ENCODE results near the gene PDGFC.

The PDGFC gene

GRCh38 chr4:156886481-156886880, 85.1 kb downstream of the PDGFC start:
- no peaks in the 10 kb centered on the region for H4K20me1 ChIP-seq (ENCODE audit: insufficient read depth, low read length)
- no peak for DNase-seq
- H3K4me2 ChIP-seq (ENCODE audit: insufficient read depth, low read length), result no peak overlapping the region
- H3K4me3 ChIP-seq (ENCODE audit: low read depth in 1 of 2, low read length in 2 of 2), result no peak overlapping the region
- ATAC-seq (ENCODE audit: insufficient read depth, low read depth), result no peak
- no peaks in the 10 kb centered on the region for H3K27me3 ChIP-seq (ENCODE audit: insufficient read depth, low read length, poor library complexity)
- no peaks in the 10 kb centered on the region for H3K36me3 ChIP-seq (ENCODE audit: insufficient read depth, low read length)
- H3K79me2 ChIP-seq (ENCODE audit: insufficient read depth, low read length), result no peaks in the 10 kb centered on the region
- H3K4me1 ChIP-seq (ENCODE audit: insufficient read depth, low read length), result no peaks in the 10 kb centered on the region
- no peak overlapping the region for H3K9ac ChIP-seq (ENCODE audit: low read depth, low read length)
- no peak overlapping the region for H2AFZ ChIP-seq (ENCODE audit: low read depth, low read length)
- TF ChIP-seq CTCF (IDR thresholded peaks at IDR 0.05; ENCODE audit: borderline replicate concordance, extremely low read depth, low read length, poor library complexity, severe bottlenecking), result no peak
- no peak for TF ChIP-seq EZH2 (IDR thresholded peaks at IDR 0.05; ENCODE audit: borderline replicate concordance, low read depth, low read length, severe bottlenecking)
- no peak overlapping the region for H3K27ac ChIP-seq (ENCODE audit: low read length)
- H3K9me3 ChIP-seq (ENCODE audit: insufficient read depth, low read length, severe bottlenecking), result no peaks in the 10 kb centered on the region

GRCh38 chr4:156885374-156885773, 86.2 kb downstream of the PDGFC start:
- Histone ChIP-seq H3K4me3 (ENCODE audit: low read depth in 1 of 2, low read length in 2 of 2) (no peak overlapping the region), H3K9me3 (ENCODE audit: insufficient read depth, low read length, severe bottlenecking) (no peaks in the 10 kb centered on the region), H3K36me3 (ENCODE audit: insufficient read depth, low read length) (no peaks in the 10 kb centered on the region), H2AFZ (ENCODE audit: low read depth, low read length) (no peak overlapping the region), H3K4me2 (ENCODE audit: insufficient read depth, low read length) (no peak overlapping the region), H3K9ac (ENCODE audit: low read depth, low read length) (no peak overlapping the region), H4K20me1 (ENCODE audit: insufficient read depth, low read length) (no peaks in the 10 kb centered on the region), H3K79me2 (ENCODE audit: insufficient read depth, low read length) (no peaks in the 10 kb centered on the region), H3K27ac (ENCODE audit: low read length) (no peak overlapping the region), H3K4me1 (ENCODE audit: insufficient read depth, low read length) (no peaks in the 10 kb centered on the region), H3K27me3 (ENCODE audit: insufficient read depth, low read length, poor library complexity) (no peaks in the 10 kb centered on the region)
- TF ChIP-seq EZH2 (IDR thresholded peaks at IDR 0.05; ENCODE audit: borderline replicate concordance, low read depth, low read length, severe bottlenecking) (no peak), CTCF (IDR thresholded peaks at IDR 0.05; ENCODE audit: borderline replicate concordance, extremely low read depth, low read length, poor library complexity, severe bottlenecking) (no peak)
- ATAC-seq (ENCODE audit: insufficient read depth, low read depth) (no peak), DNase-seq (no peak)

- no peak overlapping the region for H3K27ac ChIP-seq (ENCODE audit: low read length)
- H3K36me3 ChIP-seq (ENCODE audit: insufficient read depth, low read length), result no peaks in the 10 kb centered on the region
- no peaks in the 10 kb centered on the region for H3K9me3 ChIP-seq (ENCODE audit: insufficient read depth, low read length, severe bottlenecking)
- DNase-seq (no peak), ATAC-seq (ENCODE audit: insufficient read depth, low read depth) (no peak)
- no peak overlapping the region for H2AFZ ChIP-seq (ENCODE audit: low read depth, low read length)
- H3K4me1 ChIP-seq (ENCODE audit: insufficient read depth, low read length), result no peaks in the 10 kb centered on the region
- H3K79me2 ChIP-seq (ENCODE audit: insufficient read depth, low read length), result no peaks in the 10 kb centered on the region
- no peak overlapping the region for H3K4me2 ChIP-seq (ENCODE audit: insufficient read depth, low read length)
- TF ChIP-seq CTCF (IDR thresholded peaks at IDR 0.05; ENCODE audit: borderline replicate concordance, extremely low read depth, low read length, poor library complexity, severe bottlenecking), result no peak
- TF ChIP-seq EZH2 (IDR thresholded peaks at IDR 0.05; ENCODE audit: borderline replicate concordance, low read depth, low read length, severe bottlenecking), result no peak
- H3K27me3 ChIP-seq (ENCODE audit: insufficient read depth, low read length, poor library complexity), result no peaks in the 10 kb centered on the region
- H4K20me1 ChIP-seq (ENCODE audit: insufficient read depth, low read length), result no peaks in the 10 kb centered on the region
- H3K9ac ChIP-seq (ENCODE audit: low read depth, low read length), result no peak overlapping the region
- H3K4me3 ChIP-seq (ENCODE audit: low read depth in 1 of 2, low read length in 2 of 2), result no peak overlapping the region
Measured at GRCh38 chr4:156884183-156884582, 87.4 kb downstream of the PDGFC start.

- Histone ChIP-seq H4K20me1 (ENCODE audit: insufficient read depth, low read length) (no peaks in the 10 kb centered on the region), H3K36me3 (ENCODE audit: insufficient read depth, low read length) (no peaks in the 10 kb centered on the region), H3K79me2 (ENCODE audit: insufficient read depth, low read length) (no peaks in the 10 kb centered on the region), H3K9ac (ENCODE audit: low read depth, low read length) (no peak overlapping the region), H3K4me2 (ENCODE audit: insufficient read depth, low read length) (no peak overlapping the region), H3K9me3 (ENCODE audit: insufficient read depth, low read length, severe bottlenecking) (no peaks in the 10 kb centered on the region), H2AFZ (ENCODE audit: low read depth, low read length) (no peak overlapping the region), H3K27me3 (ENCODE audit: insufficient read depth, low read length, poor library complexity) (no peaks in the 10 kb centered on the region), H3K4me3 (ENCODE audit: low read depth in 1 of 2, low read length in 2 of 2) (no peak overlapping the region), H3K4me1 (ENCODE audit: insufficient read depth, low read length) (no peaks in the 10 kb centered on the region), H3K27ac (ENCODE audit: low read length) (no peak overlapping the region)
- no peak for TF ChIP-seq EZH2 (IDR thresholded peaks at IDR 0.05; ENCODE audit: borderline replicate concordance, low read depth, low read length, severe bottlenecking)
- no peak for TF ChIP-seq CTCF (IDR thresholded peaks at IDR 0.05; ENCODE audit: borderline replicate concordance, extremely low read depth, low read length, poor library complexity, severe bottlenecking)
- DNase-seq (no peak), ATAC-seq (ENCODE audit: insufficient read depth, low read depth) (no peak)
Measured at GRCh38 chr4:156875704-156876103, 95.9 kb downstream of the PDGFC start.

Data from DND-41 (cell line).